Skin epidermis (tissue), 12 donors: ENCODE measurements around the gene RAB25.
"Not testable (repeated sequence)": the region's sequence is repeated elsewhere in the genome, so short reads cannot be mapped to it uniquely, and the experiment has no call there.

ENCODE experiments used
- H3K27ac ChIP-seq, 21 experiments: fragments of 200-600 bp; sonication (generic) in 11 of 21; one replicate each; pipeline ENCODE4 v1.5.0; 2020; ENCODE audit warnings: mild to moderate bottlenecking in 3 of 21, inconsistent platforms in 2 of 21, moderate library complexity in 2 of 21
- H3K4me3 ChIP-seq, 7 experiments: fragments of 200-600 bp; sonication (generic) in 2 of 7; one replicate each; pipeline ENCODE4 v1.5.0; 2020; ENCODE audit warnings: inconsistent platforms in 2 of 7, mild to moderate bottlenecking in 2 of 7, moderate library complexity in 1 of 7

The RAB25 gene

GRCh38 chr1:156053768-156054499 is 7.0 kb upstream of the RAB25 start, which contains the start of gene UBQLN4:
TSS of gene UBQLN4 (minus strand) at chr1:156053798. CDS start at chr1:156053701, 97 bp downstream.
- peak within 1 kb of the TSS; percentile 76 to 97 (median 92) for H3K27ac ChIP-seq

GRCh38 chr1:156054500-156055280 is 6.3 kb upstream of the RAB25 start, which contains the start of gene LAMTOR2:
TSS of gene LAMTOR2 (plus strand) at chr1:156054782. CDS start at chr1:156054890, 108 bp downstream.
- Histone ChIP-seq H3K4me3 (peak within 1 kb of the TSS; percentile 60 to 95 (median 74)), H3K27ac (peak within 1 kb of the TSS; percentile 76 to 97 (median 92))

More at GRCh38 chr1:156053768-156054499, 7.0 kb upstream of the RAB25 start, which contains the start of gene UBQLN4:
- peak within 1 kb of the TSS; percentile 60 to 95 (median 74) for H3K4me3 ChIP-seq

GRCh38 chr1:156055281-156056048 is 5.5 kb upstream of the RAB25 start:
- H3K27ac ChIP-seq: peak overlapping the region; percentile 56 to 97 (median 92)

GRCh38 chr1:156056326-156056849 is 4.6 kb upstream of the RAB25 start:
- Histone ChIP-seq H3K27ac (peak overlapping the region in 3 of 21 experiments; percentile 4 to 96 (median 85)), H3K4me3 (no peak overlapping the region)

More at GRCh38 chr1:156055281-156056048, 5.5 kb upstream of the RAB25 start:
- H3K4me3 ChIP-seq: peak overlapping the region; percentile 60 to 95 (median 74)

GRCh38 chr1:156062189-156062588 is 1.2 kb downstream of the RAB25 start:
- H3K4me3 ChIP-seq: peak overlapping the region in 6 of 7 experiments; percentile 10 to 41 (median 24)
- peak overlapping the region in 19 of 21 experiments; percentile 4 to 86 (median 77) for H3K27ac ChIP-seq

- no peak overlapping the region for H3K4me3 ChIP-seq
Observed at GRCh38 chr1:156063997-156064285, 3.0 kb downstream of the RAB25 start.

GRCh38 chr1:156064615-156065014 is 3.7 kb downstream of the RAB25 start:
- no peak overlapping the region for H3K4me3 ChIP-seq
- H3K27ac ChIP-seq: peak overlapping the region in 2 of 21 experiments; percentile 14 to 33

More at GRCh38 chr1:156063997-156064285, 3.0 kb downstream of the RAB25 start:
- H3K27ac ChIP-seq: no peak overlapping the region

- Histone ChIP-seq H3K27ac (peak overlapping the region in 1 of 21 experiments; percentile 33), H3K4me3 (no peak overlapping the region)
Observed at GRCh38 chr1:156065212-156065611, 4.3 kb downstream of the RAB25 start.

GRCh38 chr1:156065871-156066270 is 4.9 kb downstream of the RAB25 start:
- peak overlapping the region in 1 of 21 experiments; percentile 5 for H3K27ac ChIP-seq
- H3K4me3 ChIP-seq: no peak overlapping the region

GRCh38 chr1:156067262-156067661 is 6.3 kb downstream of the RAB25 start:
- H3K4me3 ChIP-seq: no peak overlapping the region
- H3K27ac ChIP-seq: no peak overlapping the region

- H3K4me3 ChIP-seq: no peak overlapping the region
- no peak overlapping the region for H3K27ac ChIP-seq
Observed at GRCh38 chr1:156069490-156070455, 8.8 kb downstream of the RAB25 start.

- no peak overlapping the region for H3K4me3 ChIP-seq
- no peak overlapping the region for H3K27ac ChIP-seq
Observed at GRCh38 chr1:156070548-156070947, 9.6 kb downstream of the RAB25 start.

- H3K27ac ChIP-seq, H3K4me3 ChIP-seq: not testable (repeated sequence)
Observed at GRCh38 chr1:156071332-156071816, 10.4 kb downstream of the RAB25 start.

- Histone ChIP-seq H3K4me3 (no peak overlapping the region), H3K27ac (no peak overlapping the region)
Observed at GRCh38 chr1:156072251-156072650, 11.3 kb downstream of the RAB25 start.

- H3K27ac ChIP-seq: no peak overlapping the region
- no peak overlapping the region for H3K4me3 ChIP-seq
Observed at GRCh38 chr1:156073110-156073687, 12.2 kb downstream of the RAB25 start.

GRCh38 chr1:156073740-156074139 is 12.8 kb downstream of the RAB25 start:
- Histone ChIP-seq H3K4me3 (no peak overlapping the region), H3K27ac (no peak overlapping the region)

GRCh38 chr1:156074661-156075060 is 13.7 kb downstream of the RAB25 start:
- no peak overlapping the region for H3K4me3 ChIP-seq

GRCh38 chr1:156075162-156075561 is 14.2 kb downstream of the RAB25 start:
- H3K27ac ChIP-seq: peak overlapping the region in 1 of 21 experiments; percentile 1
- no peak overlapping the region for H3K4me3 ChIP-seq

More at GRCh38 chr1:156074661-156075060, 13.7 kb downstream of the RAB25 start:
- peak overlapping the region in 1 of 21 experiments; percentile 1 for H3K27ac ChIP-seq
